ENCODE measurements around the gene RHO.

The RHO gene

DNA sequence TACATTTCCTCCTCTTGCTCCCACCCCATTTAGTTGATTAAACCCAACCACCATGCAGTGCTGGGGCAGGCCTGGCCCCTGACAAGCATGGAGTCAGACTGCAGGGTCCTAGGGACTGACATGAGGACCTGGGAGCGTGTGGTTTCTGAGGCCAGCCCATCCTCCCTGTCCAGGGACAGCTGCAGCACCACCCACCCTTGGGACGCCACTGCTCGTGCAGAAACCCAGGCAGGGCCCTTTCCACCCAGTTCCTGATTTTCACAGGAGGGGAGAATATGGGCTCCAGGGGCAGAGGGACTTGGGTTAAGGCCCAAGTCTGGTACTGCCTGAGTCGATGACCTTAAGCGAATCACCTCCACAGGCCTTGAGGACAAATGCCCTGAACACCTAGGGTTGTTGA, 54.4 kb downstream of the RHO start:
- H3K4me3 ChIP-seq (ENCODE audit: low read depth, low read length): no peak overlapping the region
- TF ChIP-seq, protein P1, sequence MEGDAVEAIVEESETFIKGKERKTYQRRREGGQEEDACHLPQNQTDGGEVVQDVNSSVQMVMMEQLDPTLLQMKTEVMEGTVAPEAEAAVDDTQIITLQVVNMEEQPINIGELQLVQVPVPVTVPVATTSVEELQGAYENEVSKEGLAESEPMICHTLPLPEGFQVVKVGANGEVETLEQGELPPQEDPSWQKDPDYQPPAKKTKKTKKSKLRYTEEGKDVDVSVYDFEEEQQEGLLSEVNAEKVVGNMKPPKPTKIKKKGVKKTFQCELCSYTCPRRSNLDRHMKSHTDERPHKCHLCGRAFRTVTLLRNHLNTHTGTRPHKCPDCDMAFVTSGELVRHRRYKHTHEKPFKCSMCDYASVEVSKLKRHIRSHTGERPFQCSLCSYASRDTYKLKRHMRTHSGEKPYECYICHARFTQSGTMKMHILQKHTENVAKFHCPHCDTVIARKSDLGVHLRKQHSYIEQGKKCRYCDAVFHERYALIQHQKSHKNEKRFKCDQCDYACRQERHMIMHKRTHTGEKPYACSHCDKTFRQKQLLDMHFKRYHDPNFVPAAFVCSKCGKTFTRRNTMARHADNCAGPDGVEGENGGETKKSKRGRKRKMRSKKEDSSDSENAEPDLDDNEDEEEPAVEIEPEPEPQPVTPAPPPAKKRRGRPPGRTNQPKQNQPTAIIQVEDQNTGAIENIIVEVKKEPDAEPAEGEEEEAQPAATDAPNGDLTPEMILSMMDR (conservative IDR thresholded peaks at IDR 0.05; ENCODE audit: low read depth, low read length): no peak
- DNase-seq (ENCODE audit: low read depth): no peak

DNA sequence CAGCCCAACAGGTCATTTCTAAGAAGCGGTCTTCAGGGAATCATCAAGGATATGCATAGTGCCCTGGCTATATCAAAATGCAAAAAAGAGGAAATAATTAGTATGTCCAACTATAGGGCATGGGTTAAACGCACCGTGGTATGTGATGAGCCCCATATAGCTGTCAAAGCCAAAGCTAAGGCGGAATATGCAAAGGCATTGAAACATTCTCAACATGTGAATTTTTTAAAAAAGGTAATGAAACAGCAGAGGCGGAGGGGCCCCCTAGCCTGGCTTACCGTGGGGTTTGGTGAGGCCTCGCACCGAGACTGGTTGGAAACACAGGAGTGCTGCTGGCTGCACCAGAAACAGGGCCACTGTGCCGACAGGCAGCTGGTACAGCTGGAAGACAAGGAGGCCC, 54.9 kb downstream of the RHO start:
- no peak for DNase-seq (ENCODE audit: low read depth)
- TF ChIP-seq, protein P1 (conservative IDR thresholded peaks at IDR 0.05; ENCODE audit: low read depth, low read length): no peak
- H3K4me3 ChIP-seq (ENCODE audit: low read depth, low read length): no peak overlapping the region

DNA sequence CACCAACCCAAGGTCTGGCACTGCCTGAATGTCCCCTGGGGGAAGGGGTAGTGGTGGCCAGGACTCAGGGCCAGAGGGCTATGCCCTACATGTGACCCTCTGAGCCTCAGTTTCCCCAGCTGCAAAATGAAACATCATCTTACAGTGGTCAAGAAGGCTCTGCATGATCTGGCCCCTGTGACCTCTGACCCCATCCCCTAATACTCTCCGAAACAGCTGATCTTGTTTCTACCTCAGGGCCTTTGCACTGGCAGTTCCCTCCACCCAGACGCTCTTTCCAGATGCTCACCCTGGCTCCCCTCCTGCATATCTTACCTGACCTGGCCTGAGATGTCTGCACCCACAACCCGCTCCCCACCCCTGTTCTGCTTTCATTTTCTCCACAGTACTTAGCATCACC, 56.2 kb downstream of the RHO start:
- TF ChIP-seq, protein P1 (conservative IDR thresholded peaks at IDR 0.05; ENCODE audit: low read depth, low read length): no peak
- no peak overlapping the region for H3K4me3 ChIP-seq (ENCODE audit: low read depth, low read length)
- DNase-seq (ENCODE audit: low read depth): no peak

Data from choroid plexus epithelial cell (primary cell).